Activated naive CD4-positive, alpha-beta T cell treated with Interleukin-2 at 50 U/mL for 16 hours (primary cell): Measurements from ENCODE around the gene C6orf52.
"Not testable (repeated sequence)": the region's sequence is repeated elsewhere in the genome, so short reads cannot be mapped to it uniquely, and the experiment has no call there.

Experiments
- DNase-seq: peaks from one replicate; pipeline ENCODE4 v3.0.0-alpha.2; 2020

Gene C6orf52

GRCh38 chr6:10694302-10695085 is at the start of gene C6orf52, which contains the start of gene PAK1IP1:
TSS of gene C6orf52 (minus strand) at chr6:10694616. CDS start at chr6:10687550, 7,066 bp downstream.
TSS of gene PAK1IP1 (plus strand) at chr6:10694972. CDS start at chr6:10694986, 14 bp downstream.
- DNase-seq = peak; percentile 94

GRCh38 chr6:10743515-10743914 is 49.1 kb upstream of the C6orf52 start:
- DNase-seq = no peak

- DNase-seq = no peak
Observed at GRCh38 chr6:10742251-10742650, 47.8 kb upstream of the C6orf52 start.

GRCh38 chr6:10741643-10742042 is 47.2 kb upstream of the C6orf52 start:
- not testable (repeated sequence) for DNase-seq

- DNase-seq = no peak
Observed at GRCh38 chr6:10740061-10740460, 45.6 kb upstream of the C6orf52 start.

- DNase-seq = no peak
Observed at GRCh38 chr6:10736731-10737130, 42.3 kb upstream of the C6orf52 start.

GRCh38 chr6:10733863-10734262 is 39.4 kb upstream of the C6orf52 start:
- no peak for DNase-seq

GRCh38 chr6:10733151-10733715 is 38.8 kb upstream of the C6orf52 start:
- DNase-seq = no peak

GRCh38 chr6:10730254-10730653 is 35.8 kb upstream of the C6orf52 start:
- no peak for DNase-seq

GRCh38 chr6:10725716-10726115 is 31.3 kb upstream of the C6orf52 start:
- DNase-seq = no peak

GRCh38 chr6:10725044-10725443 is 30.6 kb upstream of the C6orf52 start:
- DNase-seq = no peak

- DNase-seq = no peak
Observed at GRCh38 chr6:10723567-10723881, 29.1 kb upstream of the C6orf52 start.

GRCh38 chr6:10722820-10723566 is 28.6 kb upstream of the C6orf52 start, which contains the start of gene TMEM14C:
TSS of gene TMEM14C (plus strand) at chr6:10723070. CDS start at chr6:10724614, 1,544 bp downstream.
- DNase-seq = peak; percentile 87

GRCh38 chr6:10722570-10722819 is 28.1 kb upstream of the C6orf52 start:
- no peak for DNase-seq

- no peak for DNase-seq
Observed at GRCh38 chr6:10721850-10722569, 27.6 kb upstream of the C6orf52 start.

GRCh38 chr6:10720960-10721849 is 26.8 kb upstream of the C6orf52 start:
- DNase-seq = not testable (repeated sequence)

- DNase-seq = peak; percentile 62
Observed at GRCh38 chr6:10720265-10720959, 26.0 kb upstream of the C6orf52 start.

- DNase-seq = no peak
Observed at GRCh38 chr6:10719964-10720264, 25.5 kb upstream of the C6orf52 start.

GRCh38 chr6:10719296-10719963 is 25.0 kb upstream of the C6orf52 start:
- peak; percentile 34 for DNase-seq

- no peak for DNase-seq
Observed at GRCh38 chr6:10713962-10714361, 19.5 kb upstream of the C6orf52 start.

GRCh38 chr6:10696655-10697054 is 2.2 kb upstream of the C6orf52 start:
- DNase-seq = no peak
